AG20443 (cell line): Measurements from ENCODE around the gene SPEM1.
"Not testable (repeated sequence)": the region's sequence is repeated elsewhere in the genome, so short reads cannot be mapped to it uniquely, and the experiment has no call there.

Experiments
- DNase-seq: peaks from one replicate; pipeline ENCODE4 v3.0.0; 2012; ENCODE audit warnings: low spot score, mixed read lengths

SPEM1 gene

DNA sequence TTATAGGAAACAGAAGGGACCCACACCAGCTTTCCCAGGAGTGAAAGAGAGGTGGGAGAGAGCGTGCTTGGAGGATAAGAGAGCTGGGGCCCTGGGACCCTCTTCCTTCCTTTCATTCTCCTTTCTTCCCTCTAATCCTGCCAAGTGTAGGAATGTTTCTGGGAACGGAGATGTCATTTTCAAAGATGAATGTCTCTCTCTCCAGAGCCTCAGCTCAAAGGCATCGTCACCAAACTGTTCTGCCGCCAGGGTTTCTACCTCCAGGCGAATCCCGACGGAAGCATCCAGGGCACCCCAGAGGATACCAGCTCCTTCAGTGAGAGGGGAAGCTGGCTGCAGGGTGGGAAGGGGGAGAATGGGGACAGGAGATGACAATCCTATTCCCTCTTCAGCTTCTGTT, 21.1 kb downstream of the SPEM1 start:
- no peak for DNase-seq

DNA sequence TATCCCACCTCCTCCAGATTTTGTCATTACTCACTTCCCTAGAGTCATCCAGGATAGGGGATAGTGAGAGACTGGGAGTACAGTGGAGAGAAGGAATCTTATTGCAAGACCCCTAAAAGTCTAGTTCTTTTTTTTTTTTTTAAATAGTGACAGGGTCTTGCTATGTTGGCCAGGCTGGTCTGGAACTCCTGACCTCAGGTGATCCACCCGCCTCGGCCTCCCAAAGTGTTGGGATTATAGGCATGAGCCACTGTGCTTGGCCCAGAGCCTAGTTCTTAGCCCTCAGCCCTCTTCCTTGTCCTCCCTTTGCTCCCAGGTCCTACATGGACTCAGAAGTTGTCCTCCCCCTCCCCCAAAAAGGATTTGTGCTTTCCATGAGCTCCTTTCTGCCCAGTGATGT, 22.0 kb downstream of the SPEM1 start:
- no peak for DNase-seq

DNA sequence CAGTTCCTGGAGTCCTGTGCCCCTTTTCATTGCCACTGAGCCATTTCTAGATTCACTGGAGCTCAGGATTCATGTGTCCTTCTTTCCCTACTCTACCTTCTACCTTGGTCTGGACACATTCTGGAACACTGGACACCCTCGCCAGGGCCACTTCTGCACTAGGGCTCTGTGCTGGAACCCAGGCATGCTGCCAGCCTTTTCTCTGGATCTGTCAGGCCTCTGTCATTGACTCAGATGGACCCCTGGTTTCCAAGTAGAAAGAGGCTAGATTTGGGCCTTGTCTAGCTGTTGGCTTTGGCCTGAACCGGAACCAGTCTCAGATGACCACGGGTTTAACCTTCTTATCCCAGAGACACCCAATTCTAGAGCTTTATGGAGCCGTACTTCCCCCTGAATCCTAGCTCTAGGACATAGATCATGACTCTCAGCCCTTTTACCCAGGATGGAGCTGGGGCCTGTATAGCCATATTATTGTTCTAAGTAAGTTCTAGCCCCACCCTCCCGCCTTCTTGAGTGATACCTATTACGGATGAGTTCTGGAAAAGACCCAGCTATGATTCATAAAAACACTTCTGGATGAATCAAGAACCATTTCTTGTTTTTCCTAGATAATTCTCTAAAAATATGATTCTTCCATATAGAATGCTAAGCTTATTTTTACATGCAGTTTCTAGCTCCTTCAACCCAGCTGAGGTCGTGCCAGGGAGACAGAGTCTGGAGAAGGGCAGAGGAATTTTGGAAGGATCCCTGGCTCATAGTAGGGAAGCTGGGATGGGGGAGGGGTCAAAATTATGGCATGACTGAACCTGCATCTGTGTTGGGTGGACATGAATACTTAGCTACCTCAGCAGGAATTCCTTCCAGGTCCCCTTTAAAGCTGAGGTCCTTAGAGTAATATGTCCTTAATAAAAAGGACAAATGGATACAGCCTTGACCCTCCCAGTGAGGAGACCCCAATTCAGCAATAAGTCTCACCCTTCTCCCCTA, 23.7 kb downstream of the SPEM1 start:
- no peak for DNase-seq

DNA sequence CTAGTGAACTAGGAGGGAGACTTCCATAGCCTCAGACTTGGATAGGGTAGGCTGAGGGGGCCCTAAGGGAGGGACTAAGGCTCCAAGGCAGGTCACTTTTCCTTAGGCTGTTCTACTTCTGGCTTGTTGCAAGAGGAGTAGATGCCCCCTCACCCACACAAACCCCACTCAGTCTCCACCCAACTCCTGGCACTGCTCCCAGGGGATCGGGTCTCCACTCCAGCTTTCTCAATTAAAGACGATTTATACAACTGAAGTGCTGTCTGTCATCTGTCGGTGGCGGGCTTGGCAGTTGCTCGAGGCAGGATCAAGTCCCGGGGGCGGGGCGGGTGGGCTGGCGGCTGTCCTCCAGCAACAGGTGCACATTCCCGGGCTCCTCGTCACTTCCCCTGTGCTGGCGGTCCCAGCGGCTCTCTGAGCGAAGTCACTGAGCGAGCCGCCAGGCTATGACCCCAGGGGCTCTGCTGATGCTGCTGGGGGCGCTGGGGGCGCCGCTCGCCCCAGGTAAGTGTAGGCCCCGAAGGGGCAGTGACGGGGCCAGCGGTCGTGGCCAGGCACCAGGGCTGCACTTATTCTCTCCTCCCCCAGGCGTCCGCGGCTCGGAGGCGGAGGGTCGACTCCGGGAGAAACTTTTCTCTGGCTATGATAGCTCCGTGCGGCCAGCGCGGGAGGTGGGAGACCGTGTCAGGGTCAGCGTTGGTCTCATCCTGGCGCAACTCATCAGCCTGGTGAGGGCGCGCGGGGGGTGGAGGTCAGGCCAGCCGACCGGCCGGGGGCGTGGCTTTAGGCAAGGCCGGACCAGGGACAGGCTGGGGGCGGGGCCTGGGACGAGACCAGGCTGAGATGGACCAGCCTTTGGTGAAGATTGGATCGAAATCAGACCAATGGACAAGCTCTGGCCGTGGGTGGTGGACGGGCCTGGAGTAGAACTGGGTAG, 24.8 kb downstream of the SPEM1 start, which contains the start of gene CHRNB1:
TSS of gene CHRNB1 (plus strand) at position 380 of the 937 bp plus-strand sequence. CDS start at position 447, 67 bp downstream.
- peak; percentile 85 for DNase-seq

DNA sequence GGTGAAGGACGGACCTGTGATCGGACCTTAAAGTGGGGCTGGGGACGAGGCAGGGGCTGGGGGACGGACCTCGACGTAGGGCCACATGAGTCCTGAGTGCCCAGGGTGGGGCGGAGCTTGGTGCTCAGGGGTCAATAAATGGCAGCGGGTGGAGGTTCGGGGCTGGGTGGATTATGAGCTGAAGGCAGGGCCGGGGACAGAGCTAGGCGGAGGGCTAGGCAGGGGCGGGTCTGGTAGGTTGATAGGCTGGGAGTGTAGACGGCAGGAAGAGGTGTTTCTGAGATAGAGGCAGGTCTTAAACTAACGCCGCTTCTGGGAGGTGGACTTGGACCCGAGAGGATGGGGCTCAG, 25.5 kb downstream of the SPEM1 start:
- DNase-seq, result no peak

DNA sequence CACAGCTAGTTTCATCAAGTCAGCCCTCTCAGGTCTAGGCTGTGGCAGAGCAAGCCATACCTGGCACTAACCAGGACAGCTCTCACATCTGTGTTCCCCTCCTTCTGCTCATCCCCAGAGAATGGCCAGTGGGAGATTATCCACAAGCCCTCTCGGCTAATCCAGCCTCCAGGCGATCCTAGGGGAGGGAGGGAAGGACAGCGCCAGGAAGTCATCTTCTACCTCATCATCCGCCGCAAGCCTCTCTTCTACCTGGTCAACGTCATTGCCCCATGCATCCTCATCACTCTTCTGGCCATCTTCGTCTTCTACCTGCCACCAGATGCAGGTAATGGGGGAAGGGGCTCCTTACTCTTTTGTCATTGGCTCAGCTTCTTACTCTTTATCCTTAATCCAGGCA, 28.3 kb downstream of the SPEM1 start:
- DNase-seq, result no peak

DNA sequence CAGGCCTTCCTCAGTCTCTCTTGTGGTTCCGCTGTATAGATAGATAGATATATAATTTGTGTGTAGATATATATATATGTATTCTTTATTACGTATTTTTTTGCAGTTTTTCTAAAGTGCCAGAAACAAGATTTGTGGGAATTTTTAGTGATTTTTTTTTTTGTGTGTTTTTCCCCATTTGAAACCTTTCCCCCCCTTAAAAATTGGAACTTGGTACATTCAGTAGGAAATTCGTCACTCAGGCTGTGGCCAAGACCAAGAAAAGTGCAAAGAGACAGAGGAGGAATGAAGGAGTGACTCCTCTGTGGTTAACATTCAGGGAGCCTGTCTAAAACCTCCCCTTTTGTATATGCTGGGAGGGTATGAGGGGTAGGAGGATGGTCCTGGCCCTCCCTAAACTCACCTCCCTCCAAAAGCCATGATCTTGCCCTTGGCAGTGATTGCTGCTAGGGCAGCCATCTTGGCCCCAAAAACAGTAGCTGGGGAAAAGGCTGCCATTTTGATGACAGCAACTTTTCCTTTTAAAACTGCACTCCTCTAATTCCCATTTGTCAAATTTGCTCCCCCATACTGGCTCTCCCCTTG, 39.9 kb downstream of the SPEM1 start:
- no peak for DNase-seq

DNA sequence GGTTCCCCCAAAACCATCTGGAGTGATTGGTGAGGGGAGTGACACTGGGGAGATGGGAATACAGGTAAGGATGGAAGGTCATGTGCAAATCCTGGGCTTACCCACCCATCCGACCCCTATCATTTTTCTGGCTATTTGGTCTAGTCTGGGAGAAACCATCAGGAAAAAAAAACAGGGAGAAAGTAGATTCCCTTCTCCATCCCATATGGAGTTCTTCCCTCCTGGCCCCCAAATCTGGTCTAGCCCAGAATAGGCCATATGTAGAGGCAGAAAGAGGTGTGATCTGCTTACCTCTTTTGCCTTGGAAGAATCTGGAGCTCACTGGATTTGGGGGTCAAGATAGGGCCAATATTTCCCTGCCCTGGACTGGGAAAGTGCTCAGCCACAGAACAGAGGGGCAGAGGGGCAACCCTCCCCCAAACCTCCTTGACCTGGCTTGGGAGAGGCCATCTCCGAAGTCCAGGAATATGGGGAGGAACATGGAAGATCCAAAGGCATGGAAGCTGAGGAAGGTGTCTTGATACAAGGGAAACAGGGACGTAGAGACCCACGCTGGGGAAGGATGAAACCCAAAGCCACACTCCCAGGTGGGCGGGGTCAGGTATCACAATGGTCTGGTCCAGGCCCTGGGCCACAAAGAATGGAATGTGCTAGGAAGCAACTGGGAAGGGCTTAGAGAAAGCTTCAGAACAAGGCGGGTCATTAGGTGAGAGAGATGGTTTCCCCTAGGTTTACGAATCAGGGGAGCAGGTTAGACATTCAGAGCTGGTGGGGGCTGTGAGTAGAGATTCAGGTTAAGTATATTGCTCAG, 40.9 kb downstream of the SPEM1 start:
- DNase-seq, result no peak

DNA sequence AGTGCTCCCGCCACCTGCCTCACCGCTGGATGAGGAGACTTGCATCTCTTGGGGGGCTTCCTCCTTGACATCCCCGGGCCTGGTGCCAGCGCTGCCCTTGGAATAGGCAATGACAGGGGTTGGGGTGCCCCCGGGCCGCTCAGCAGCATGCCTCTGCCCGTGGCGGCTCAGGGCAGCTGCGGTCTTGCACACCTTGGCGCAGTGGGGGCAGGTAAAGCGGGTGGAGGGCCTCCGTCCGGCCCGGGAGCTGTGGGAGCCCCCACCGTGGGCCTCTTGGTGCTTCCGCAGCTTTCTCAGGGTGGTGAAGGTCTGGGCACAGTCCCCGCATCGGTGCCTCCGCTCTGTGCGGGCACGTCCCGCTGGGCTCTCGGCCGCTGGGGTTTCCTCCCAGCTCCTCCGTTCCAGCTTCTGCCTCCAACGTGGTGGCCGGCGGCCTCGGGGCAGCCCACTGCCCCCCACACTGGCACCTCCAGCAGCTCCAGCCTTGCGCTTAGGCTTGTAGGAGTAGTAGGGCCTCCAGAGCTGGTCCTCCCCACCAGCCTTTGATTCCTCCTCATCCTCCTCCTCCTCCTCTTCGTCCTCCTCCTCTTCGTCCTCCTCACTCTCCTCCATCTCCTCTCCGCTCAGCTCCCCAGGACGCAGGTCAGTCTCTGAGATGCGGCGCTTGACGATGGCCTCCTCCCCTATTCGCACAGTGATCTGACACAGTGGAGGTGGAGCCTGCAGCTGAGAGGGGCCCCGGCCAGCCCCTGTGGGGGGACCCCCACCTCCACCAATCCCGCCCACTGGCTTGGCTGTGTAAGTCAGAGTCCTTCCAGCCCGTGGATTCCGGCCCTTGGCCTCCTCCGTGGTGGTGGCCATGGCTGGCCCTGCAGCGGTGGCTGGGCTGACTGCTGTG, 42.6 kb downstream of the SPEM1 start:
- no peak for DNase-seq

DNA sequence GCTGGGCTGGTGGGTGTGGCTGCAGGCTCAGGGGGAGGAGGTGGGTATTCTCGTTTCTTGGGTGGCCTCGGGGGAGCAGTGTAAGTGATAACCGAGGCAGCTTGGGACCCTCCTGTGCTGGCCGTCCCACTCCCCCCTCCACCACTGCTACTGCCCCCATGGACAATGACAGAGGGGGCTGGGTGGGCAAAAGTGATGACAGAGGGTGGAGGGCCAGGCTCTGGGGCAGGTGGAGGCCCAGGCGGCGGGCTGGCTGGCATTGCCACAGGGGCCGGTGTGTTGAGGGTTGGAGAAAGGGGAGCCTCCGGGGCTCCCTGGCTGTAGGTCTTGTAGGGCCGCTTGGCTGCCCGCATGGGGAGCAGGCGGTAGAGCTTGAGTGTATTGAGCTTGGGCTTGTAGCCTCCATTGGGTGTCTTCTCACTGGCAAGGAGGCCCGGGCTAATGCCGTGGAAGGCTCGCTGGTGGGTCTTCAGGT, 43.3 kb downstream of the SPEM1 start:
- DNase-seq, result no peak

DNA sequence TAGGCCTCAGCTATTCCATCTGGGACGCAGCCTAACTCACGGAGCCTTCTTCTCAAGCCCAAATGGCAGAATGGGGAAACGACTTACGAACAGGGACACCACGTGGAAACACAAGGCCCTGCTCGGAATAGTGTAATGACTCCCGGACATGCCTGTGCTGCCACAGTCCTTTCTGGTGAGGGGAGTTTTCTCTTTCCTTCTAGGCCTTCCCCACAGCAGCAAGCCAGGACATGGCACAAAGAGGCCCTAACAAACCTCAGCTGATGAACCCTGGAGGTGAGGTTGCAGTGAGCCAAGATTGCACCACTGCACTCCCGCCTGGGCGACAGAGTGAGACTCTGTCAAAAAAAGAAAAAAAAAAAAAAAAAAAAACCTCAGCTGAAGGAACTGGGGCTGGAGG, 44.0 kb downstream of the SPEM1 start:
- no peak for DNase-seq

DNA sequence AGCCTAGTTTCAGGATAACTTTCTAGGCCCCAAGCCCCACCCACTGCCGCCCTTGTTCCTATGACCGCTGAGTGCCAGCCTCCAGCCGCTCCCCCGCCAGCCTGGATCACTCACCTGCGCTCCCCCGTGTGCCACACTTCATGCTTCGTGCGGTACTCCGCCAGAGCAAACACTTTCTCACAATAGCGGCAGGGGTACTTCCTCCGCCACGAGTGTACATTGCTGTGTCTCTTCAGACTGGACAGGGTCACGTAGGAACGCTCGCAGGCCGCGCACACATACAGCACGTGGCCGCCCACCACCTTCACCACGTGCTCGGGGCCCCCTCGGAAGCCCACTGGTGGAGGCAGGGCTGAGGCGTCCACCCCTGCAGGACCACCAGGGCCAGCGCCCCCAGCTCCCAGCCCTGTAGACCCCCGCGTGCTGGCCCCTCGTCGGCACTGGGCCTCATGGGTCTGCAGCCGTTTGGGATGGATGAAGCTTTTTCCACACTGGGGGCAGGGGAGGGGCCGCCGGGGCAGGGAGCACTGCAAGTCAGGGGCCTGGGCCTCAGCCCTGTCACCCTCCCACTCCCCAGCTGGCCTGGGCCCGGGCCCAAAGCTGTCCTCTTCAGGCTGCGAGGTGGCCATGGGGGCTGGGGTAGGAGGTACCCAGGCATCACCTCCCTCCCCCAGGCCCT, 45.6 kb downstream of the SPEM1 start:
- DNase-seq, result no peak

DNA sequence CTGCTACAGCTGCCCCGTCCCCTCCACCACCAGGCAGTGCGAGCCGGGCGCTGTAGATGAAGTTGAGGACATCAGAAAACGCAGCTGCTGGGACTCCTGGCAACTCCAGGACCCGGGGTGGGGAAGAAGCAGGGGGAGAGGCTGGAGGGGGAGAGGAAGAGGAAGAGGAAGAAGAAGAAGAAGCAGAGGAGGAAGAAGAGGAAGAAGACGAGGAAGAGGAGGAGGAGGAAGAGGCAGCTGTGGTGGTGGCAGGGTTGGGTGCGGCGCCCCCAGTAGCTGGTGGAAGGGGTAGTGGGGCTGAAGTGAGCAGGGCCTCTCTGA, 46.2 kb downstream of the SPEM1 start:
- no peak for DNase-seq

DNA sequence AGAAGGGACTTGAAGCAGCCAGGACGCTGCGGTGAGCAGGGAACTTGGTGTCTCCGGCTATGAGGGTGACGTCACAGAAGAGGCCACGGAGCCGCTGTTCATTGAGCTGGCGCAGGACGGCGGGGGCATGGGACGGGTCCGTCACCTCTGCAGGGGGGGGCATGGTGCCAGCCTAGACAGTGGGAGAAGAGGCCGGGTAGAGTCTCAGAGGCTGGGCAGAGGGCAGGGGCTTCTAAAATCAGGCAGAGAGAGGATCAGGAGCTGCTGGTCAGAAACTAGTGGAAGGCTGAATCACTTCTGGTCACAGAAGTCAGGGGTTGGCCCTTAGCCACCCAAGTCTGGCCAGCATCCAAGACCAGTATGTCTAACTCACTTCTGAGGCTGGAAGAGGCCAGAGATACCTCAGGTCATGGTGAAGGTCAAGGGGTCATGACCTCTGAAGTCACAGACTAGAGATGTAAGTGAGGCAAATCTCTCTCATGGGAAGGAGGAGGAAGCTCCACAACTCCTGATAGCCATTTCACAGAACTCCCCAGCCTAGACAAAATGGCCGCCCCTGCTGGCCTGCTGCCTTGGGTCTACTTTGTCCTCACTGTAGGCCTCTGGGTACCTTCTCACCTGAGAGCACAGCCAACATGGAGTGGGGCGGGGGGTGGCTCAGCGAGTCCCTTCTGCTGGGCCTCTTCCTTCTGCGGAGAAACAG, 46.7 kb downstream of the SPEM1 start:
- DNase-seq, result peak; percentile 58

DNA sequence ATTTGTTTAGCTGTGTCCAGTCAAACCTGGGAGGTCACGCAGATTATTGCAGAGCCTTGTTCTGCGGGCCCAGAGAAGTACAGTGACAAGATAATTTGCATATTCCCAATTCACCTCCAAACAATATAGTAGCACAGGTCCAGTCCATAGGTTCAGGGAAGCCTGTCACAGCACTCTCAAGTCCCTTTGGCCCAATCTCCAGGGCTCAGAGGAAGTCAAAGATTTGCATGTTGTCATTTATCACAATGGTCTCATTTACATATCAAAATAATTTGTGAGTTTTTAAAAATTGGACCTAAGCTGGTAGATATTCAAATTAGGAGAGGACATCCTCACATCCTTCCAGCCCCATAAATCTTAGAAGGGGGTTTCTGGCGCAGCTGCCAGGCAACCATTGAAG, 47.4 kb downstream of the SPEM1 start:
- DNase-seq, result no peak

DNA sequence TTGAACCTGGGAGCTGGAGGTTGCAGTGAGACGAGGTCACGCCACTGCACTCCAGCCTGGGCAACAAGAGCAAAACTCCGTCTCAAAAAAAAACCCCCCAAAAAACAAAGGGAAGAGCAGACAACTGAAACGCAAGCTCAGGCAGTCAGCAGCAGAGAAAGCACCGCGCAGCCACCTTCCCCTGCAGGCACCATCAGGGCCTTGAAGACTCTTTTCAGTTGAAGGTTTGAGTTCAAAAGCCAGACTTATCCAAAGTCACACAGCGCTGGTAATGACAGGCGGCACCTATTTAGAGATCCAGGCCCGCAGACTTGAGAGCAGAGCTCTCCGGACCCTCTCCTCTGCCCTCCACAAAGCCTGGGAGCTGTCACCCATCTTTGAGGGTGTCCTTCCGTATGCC, 48.2 kb downstream of the SPEM1 start:
- DNase-seq, result no peak

DNA sequence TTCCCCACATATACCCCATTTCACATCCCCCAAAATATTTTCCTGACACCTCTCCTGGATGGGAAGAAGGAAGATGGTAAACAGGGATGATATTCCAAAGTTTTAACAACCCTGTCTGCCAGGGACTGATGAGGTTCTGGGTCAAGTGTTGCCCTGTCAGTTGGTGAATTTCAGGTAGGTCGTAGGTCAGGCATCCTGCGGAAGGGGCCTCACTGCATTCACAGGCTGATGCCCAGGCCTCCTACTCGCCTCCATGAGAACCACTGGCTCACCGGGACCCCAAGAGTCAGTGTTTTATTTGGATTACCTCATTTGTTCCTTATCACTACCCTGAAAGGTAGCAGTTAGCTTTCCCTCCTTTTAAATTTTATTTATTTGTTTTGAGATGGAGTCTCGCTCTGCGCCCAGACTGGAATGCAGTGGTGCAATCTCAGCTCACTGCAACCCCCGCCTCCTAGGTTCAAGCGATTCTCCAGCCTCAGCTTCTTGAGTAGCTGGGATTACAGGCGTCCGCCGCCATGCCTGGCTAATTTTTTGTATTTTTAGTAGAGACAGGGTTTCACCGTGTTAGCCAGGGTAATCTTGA, 48.8 kb downstream of the SPEM1 start:
- DNase-seq, result no peak

DNA sequence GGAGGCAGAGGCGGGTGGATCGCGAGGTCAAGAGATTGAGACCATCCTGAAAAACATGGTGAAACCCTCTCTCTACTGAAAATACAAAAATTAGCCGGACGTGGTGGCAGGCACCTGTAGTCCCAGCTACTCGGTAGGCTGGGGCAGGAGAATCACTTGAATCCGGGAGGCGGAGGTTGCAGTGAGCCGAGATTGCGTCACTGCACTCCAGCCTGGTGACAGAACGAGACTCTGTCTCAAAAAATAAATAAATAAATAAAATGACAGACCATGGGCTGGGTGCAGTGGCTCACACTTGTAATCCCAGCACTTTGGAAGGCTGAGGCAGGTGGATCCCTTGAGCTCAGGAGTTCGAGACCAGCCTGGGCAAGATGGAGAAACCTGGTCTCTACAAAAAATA, 49.7 kb downstream of the SPEM1 start:
- DNase-seq, result not testable (repeated sequence)

DNA sequence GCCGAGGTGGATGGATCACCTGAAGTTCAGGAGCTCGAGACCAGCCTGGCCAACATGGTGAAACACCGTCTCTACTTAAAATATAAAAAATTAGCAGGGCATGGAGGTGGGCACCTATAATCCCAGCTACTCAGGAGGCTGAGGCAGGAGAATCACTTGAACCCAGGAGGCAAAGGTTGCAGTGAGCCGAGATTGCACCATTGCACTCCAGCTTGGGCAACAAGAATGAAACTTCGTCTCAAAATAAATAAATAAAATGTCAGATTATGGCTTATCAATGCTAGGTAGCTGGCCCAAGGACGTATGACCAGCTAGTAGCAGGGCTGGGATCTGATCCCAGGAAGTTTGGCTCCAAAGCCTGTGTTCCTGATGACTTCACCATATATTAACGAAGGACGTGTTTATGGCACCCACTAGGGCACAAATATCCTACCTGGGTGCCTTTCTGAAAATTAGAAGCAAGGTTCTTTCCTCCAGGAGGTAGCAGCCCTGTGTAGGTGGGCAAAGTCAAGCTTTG, 50.4 kb downstream of the SPEM1 start:
- DNase-seq, result not testable (repeated sequence)
